Panc1 (cell line): Measurements from ENCODE around the gene OSBPL8. TPM values are rescaled to one million over a fixed set of nuclear protein-coding genes. Genes with fewer than 3 reads are reported as not detected.

Source experiments
- ATAC-seq: fragments of 200-7000 bp; cut with Tn5 transposase; 2 replicates; pipeline ENCODE4 v1.9.1; 2020; ENCODE audit warnings: mild to moderate bottlenecking, moderate library complexity
- BruUV-seq: library from RNA; stranded (reverse); fragments of 400-500 nt; replicated peaks from 2 replicates; lab custom pipeline; 2021; lab: Mats Ljungman, UMichigan
- CTCF ChIA-PET: fragments of 300-600 bp; sonication (Branson Sonifier 250); formaldehyde crosslinking; loops from one replicate; lab custom pipeline; 2022; ENCODE audit warnings: antibody characterized with exemption; lab: Charles Lee
- POLR2A ChIA-PET: fragments of 300-600 bp; sonication (Branson Sonifier 250); formaldehyde crosslinking; loops from one replicate; lab custom pipeline; 2022; ENCODE audit warnings: antibody characterized with exemption; lab: Charles Lee
- DNase-seq: peaks from one replicate; pipeline ENCODE4 v3.0.0-alpha.2; 2010; ENCODE audit warnings: low read depth, low spot score
- H3K27ac ChIP-seq: 2 replicates; pipeline ENCODE4 v1.5.1; 2011; ENCODE audit warnings: mild to moderate bottlenecking, low read length, inconsistent platforms
- H3K27me3 ChIP-seq: fragments of 200-500 bp; sonication (Bioruptor generic); 2 replicates; pipeline ENCODE4 v1.6.0; 2014; ENCODE audit warnings: low read length, inconsistent platforms; ENCODE audit not compliant: control insufficient read depth, insufficient read depth
- H3K36me3 ChIP-seq: fragments of 200-500 bp; sonication (Bioruptor generic); 2 replicates; pipeline ENCODE4 v1.5.1; 2014; ENCODE audit warnings: inconsistent platforms, mild to moderate bottlenecking, low read length, moderate library complexity; ENCODE audit not compliant: control insufficient read depth, insufficient read depth
- H3K4me1 ChIP-seq: 2 replicates; pipeline ENCODE4 v1.5.1; 2011; ENCODE audit warnings: inconsistent platforms, mild to moderate bottlenecking, low read length, moderate library complexity; ENCODE audit not compliant: control insufficient read depth, insufficient read depth
- H3K4me3 ChIP-seq, 2 experiments: 2 replicates each; pipeline ENCODE4 v1.5.1; 2011 to 2012; ENCODE audit warnings: low read depth in 2 of 2, low read length in 2 of 2, mild to moderate bottlenecking in 2 of 2, inconsistent platforms in 1 of 2, moderate library complexity in 1 of 2
- H3K9me3 ChIP-seq: fragments of 200-500 bp; sonication (Bioruptor generic); 2 replicates; pipeline ENCODE4 v1.5.1; 2014; ENCODE audit warnings: low read depth, mild to moderate bottlenecking, inconsistent platforms, low read length, moderate library complexity; ENCODE audit not compliant: control insufficient read depth, insufficient read depth
- POLR2AphosphoS5 ChIP-seq: IDR thresholded peaks from 2 replicates; pipeline ENCODE4 v1.6.1; 2012; ENCODE audit warnings: mild to moderate bottlenecking, low read depth, low read length, moderate library complexity
- SIN3A ChIP-seq: IDR thresholded peaks from 2 replicates; pipeline ENCODE4 v1.6.1; 2012; ENCODE audit warnings: low read depth, mild to moderate bottlenecking, low read length, moderate library complexity, borderline replicate concordance; ENCODE audit not compliant: insufficient read depth
- TCF7L2 ChIP-seq: IDR thresholded peaks from 2 replicates; pipeline ENCODE4 v1.6.1; 2011; ENCODE audit warnings: mild to moderate bottlenecking, low read depth, low read length, inconsistent platforms
- in situ Hi-C: cut with HindIII; loops from 2 replicates; pipeline ENCODE4 v1.10.0; 2016; ENCODE audit warnings: low sequenced_read_pairs, low pct_unique_long_range_greater_than_20kb
- intact Hi-C: fragments of 100-400 bp; cut with micrococcal nuclease; formaldehyde crosslinking; loops from one replicate; pipeline ENCODE4 v1.10.0; 2022; ENCODE audit not compliant: unreplicated experiment
- total RNA-seq: library from RNA; stranded (reverse); gene quantifications from one replicate; pipeline ENCODE4 v1.2.1, GENCODE V29; 2021; ENCODE audit not compliant: unreplicated experiment
- TF ChIP-seq, protein P1 (sequence below), 2 experiments: IDR thresholded peaks; 2 replicates each; pipeline ENCODE4 v1.6.1; 2011 to 2012; ENCODE audit warnings: low read depth in 2 of 2, control low read depth in 1 of 2, low read length in 1 of 2, mild to moderate bottlenecking in 1 of 2, moderate library complexity in 1 of 2; ENCODE audit not compliant: insufficient read depth in 1 of 2
- TF ChIP-seq, protein P2 (sequence below): fragments of 450-650 bp; IDR thresholded peaks from 2 replicates; pipeline ENCODE4 v1.5.1; 2017; ENCODE audit warnings: mild to moderate bottlenecking

The OSBPL8 gene
- total RNA-seq, 1 experiment from 2014 or later, result 76.9 TPM

DNA sequence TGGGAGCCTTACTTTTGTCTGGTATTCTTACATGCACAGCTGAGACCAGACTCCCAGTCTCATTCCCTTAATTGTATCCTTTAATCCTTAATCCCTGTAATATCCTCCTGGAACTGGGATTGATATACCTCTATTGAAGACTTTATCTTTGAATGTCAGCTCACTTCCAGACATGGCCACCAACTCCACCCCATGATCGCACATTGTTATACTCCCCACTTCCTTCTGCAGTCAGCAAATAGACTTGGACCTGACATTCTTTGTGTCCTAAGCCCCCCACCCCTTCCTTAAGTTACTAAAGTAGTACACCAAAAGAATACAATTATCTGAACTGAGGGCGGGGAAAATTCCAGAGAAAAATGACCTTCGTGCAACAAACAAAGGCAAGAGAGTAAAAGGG is 8.6 kb upstream of the OSBPL8 start:
- CTCF ChIA-PET, result no interaction called here
- no peak overlapping the region for H3K4me3 ChIP-seq
- H3K4me1 ChIP-seq, result no peaks in the 10 kb centered on the region
- DNase-seq, result no peak
- H3K36me3 ChIP-seq, result no peaks in the 10 kb centered on the region
- POLR2A ChIA-PET, result no interaction called here
- no peaks in the 10 kb centered on the region for H3K9me3 ChIP-seq
- in situ Hi-C loops, result no loop called here
- H3K27ac ChIP-seq, result no peak overlapping the region
- H3K27me3 ChIP-seq, result no peaks in the 10 kb centered on the region
- TF ChIP-seq, protein P1, sequence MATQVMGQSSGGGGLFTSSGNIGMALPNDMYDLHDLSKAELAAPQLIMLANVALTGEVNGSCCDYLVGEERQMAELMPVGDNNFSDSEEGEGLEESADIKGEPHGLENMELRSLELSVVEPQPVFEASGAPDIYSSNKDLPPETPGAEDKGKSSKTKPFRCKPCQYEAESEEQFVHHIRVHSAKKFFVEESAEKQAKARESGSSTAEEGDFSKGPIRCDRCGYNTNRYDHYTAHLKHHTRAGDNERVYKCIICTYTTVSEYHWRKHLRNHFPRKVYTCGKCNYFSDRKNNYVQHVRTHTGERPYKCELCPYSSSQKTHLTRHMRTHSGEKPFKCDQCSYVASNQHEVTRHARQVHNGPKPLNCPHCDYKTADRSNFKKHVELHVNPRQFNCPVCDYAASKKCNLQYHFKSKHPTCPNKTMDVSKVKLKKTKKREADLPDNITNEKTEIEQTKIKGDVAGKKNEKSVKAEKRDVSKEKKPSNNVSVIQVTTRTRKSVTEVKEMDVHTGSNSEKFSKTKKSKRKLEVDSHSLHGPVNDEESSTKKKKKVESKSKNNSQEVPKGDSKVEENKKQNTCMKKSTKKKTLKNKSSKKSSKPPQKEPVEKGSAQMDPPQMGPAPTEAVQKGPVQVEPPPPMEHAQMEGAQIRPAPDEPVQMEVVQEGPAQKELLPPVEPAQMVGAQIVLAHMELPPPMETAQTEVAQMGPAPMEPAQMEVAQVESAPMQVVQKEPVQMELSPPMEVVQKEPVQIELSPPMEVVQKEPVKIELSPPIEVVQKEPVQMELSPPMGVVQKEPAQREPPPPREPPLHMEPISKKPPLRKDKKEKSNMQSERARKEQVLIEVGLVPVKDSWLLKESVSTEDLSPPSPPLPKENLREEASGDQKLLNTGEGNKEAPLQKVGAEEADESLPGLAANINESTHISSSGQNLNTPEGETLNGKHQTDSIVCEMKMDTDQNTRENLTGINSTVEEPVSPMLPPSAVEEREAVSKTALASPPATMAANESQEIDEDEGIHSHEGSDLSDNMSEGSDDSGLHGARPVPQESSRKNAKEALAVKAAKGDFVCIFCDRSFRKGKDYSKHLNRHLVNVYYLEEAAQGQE (IDR thresholded peaks at IDR 0.05; ENCODE audit: insufficient read depth in 1 of 2, low read depth in 2 of 2, low read length in 1 of 2), result no peak
- TF ChIP-seq POLR2AphosphoS5 (no peak), SIN3A (no peak), TCF7L2 (no peak)
- TF ChIP-seq, protein P2, sequence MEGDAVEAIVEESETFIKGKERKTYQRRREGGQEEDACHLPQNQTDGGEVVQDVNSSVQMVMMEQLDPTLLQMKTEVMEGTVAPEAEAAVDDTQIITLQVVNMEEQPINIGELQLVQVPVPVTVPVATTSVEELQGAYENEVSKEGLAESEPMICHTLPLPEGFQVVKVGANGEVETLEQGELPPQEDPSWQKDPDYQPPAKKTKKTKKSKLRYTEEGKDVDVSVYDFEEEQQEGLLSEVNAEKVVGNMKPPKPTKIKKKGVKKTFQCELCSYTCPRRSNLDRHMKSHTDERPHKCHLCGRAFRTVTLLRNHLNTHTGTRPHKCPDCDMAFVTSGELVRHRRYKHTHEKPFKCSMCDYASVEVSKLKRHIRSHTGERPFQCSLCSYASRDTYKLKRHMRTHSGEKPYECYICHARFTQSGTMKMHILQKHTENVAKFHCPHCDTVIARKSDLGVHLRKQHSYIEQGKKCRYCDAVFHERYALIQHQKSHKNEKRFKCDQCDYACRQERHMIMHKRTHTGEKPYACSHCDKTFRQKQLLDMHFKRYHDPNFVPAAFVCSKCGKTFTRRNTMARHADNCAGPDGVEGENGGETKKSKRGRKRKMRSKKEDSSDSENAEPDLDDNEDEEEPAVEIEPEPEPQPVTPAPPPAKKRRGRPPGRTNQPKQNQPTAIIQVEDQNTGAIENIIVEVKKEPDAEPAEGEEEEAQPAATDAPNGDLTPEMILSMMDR, result no peak
- no TSS peak for BruUV-seq
- no peak for ATAC-seq
- intact Hi-C loops, result no loop called here

DNA sequence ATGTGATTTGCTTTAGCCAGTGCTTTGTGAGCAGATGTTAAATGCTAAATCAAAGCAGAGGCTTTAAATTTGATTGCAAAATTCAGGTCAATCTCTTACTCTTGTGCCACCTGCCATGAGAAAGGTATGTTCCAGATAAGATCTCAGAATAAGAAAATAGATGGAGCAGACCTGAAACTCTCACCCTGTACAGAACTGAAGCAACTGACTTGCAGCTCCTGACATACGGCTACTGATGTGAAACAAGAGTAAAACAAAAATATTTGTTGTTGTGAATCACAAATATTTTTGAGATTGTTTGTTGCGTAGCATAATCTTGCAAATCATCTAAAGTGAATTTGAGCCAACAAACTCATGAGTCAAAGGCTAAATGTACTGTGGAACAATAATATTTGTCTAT is 3.5 kb upstream of the OSBPL8 start:
- Histone ChIP-seq H3K9me3 (no peaks in the 10 kb centered on the region), H3K27ac (no peak overlapping the region), H3K4me3 (no peak overlapping the region), H3K36me3 (no peaks in the 10 kb centered on the region; the same call in 1 of the 2 replicates), H3K4me1 (peaks cover 13% of the 10 kb centered on the region), H3K27me3 (no peaks in the 10 kb centered on the region)
- DNase-seq (no peak), ATAC-seq (no peak)
- in situ Hi-C loops (no loop called here), intact Hi-C loops (no loop called here)
- POLR2A ChIA-PET, result no interaction called here
- CTCF ChIA-PET, result no interaction called here
- no TSS peak for BruUV-seq
- TF ChIP-seq, protein P2, result no peak
- TF ChIP-seq POLR2AphosphoS5, result no peak
- TF ChIP-seq, protein P1 (IDR thresholded peaks at IDR 0.05; ENCODE audit: insufficient read depth in 1 of 2, low read depth in 2 of 2, low read length in 1 of 2), result no peak
- no peak for TF ChIP-seq SIN3A
- TF ChIP-seq TCF7L2, result no peak
